Measurements from ENCODE around the gene OR8A1.

OR8A1 gene

DNA sequence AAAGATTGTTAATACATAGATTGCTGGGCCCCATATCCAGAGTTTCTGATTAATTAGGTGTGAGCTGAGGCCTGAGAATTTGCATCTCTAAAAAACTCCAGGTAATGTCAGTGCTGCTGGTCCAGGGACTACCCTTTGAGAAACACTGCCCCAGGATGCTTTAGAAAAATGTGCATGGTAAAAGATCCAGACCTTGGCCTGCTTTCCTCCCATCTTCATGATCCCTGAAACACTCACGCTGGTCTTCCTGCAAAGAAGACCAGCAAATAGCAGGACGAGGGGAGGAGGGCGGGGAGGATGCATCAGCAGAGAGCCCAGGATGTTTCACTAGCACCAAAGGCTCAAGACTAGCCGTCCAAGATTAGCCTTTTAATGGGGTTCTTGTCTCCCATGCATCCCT is at the start of gene OR8A1:
OR8A1 (plus strand) TSS at position 301 of the 400 bp plus-strand sequence. CDS start 123 bp downstream, outside the sequence.
- DNase-seq (ENCODE audit: low read depth) = no peak

DNA sequence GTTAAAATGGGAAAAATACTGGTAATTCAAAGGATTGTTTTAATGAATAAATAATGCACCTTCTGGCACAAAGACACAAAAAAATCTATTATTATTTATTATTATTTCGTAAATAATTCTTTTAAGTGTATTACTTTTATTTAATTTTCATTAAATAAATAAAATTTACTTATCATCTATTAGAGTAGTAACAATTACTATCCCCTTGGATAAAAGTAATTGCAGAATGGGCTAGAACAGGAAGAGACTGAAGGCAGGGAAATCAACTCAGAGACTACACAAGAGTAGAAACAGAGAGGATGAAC is 49.3 kb upstream of the OR8A1 start:
- no peak for DNase-seq (ENCODE audit: low read depth)

DNA sequence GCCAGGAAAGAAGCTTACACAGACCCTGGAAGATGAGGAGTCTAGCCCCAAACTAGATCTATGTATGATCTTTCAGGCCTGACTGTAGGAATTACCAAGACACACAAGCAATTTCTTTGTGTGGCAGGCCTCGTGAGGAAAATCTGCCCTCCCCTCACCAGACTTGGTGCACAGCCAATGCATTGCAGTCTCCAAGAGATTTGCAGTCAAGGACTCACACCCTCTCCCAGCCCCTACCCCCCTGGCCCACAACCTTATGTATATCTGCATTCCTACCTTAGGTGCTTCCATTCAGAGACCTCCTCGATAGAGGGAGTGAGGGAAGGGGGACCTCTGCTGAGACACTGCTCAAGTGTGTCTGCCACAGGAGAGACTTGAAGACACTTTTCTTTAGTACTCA is 36.2 kb upstream of the OR8A1 start:
- DNase-seq (ENCODE audit: low read depth) = no peak

DNA sequence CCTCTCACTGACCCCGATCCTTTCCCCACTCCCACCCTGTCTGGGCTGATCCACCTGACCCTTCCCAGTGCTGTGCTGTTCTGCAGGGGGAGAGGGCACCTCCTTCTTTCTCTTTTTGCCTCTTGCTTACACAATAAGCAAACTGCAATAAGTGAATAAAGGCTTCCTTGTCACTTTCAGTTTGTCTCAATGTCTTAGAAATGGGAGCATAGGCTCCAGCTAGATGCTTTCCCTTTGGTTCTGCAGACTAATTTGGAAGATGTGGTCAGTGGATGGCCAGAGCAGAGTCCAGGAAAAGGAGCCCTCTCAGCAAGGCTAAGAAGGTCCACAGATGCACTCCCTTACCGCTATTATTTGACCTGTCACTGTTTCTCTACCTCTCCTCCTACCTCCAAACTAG is 35.7 kb upstream of the OR8A1 start:
- no peak for DNase-seq (ENCODE audit: low read depth)

DNA sequence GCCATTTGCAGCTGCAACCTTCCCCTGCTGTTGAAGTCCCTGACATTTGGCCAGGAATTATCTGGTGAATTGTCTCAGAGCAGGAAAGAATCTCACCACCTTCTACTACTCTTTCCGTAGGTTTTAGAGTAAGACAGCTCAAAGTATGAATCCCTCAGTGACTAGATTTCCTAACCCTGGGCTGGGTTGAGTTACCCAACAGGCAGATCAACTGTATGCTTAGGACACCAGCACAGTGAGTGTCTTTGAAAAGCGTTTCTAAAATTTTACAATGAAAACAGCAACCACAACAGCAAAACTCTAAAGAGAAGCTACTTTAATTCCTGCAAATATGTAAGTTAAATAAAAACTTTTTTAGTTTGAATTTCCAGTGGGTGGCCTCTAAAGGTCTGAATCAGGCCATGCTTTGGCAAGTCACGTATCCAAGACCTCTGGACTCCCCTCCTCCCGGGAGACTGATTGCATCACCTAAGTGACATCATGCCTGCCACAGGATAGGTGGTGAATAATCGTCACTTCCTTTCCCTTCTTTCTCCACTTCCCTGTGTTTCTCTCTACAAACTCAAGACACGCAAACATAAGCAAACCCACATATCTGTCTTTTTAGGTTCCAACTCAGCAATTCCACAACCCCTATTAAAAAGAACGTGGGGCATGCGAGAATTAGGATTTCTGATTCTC is 34.1 kb upstream of the OR8A1 start:
- DNase-seq (ENCODE audit: low read depth) = no peak

DNA sequence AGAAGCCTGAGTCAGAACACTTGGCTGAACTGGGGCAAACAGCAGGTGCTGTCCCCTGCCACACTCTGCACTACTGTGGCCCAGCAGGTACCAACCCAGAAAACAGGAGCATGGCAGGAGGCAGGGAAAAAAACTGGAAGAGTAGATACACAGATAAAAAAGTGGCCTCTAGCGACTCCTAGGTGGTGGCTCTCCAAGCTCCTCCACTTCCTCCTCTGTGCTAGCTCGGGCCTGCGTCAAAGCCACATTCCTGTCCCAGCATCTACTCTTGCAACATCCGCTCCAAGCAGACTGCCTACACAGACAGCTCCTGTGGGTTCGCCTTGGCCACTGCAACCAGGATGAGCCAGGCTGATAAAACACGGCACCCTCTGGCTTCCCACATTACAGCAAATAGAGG is 33.3 kb upstream of the OR8A1 start:
- no peak for DNase-seq (ENCODE audit: low read depth)

DNA sequence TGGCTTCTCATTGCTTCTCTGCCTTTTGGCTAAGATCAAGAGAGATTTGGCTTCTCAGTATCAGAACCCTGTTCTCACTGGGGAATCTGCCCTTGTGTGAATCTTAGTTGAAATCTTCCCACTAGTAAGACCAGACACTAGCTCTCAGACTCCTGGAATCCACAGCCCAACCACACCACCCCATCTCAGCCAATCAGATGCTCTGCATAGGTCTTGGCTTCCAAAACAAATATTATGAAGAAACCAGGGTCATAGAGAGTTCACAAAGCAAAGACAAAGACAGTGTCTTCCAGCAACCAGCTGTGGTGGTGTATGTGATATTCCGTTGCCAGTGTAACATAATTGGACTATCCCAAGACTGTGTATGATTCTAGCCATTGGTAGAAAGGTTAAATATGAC is 31.8 kb upstream of the OR8A1 start:
- no peak for DNase-seq (ENCODE audit: low read depth)

DNA sequence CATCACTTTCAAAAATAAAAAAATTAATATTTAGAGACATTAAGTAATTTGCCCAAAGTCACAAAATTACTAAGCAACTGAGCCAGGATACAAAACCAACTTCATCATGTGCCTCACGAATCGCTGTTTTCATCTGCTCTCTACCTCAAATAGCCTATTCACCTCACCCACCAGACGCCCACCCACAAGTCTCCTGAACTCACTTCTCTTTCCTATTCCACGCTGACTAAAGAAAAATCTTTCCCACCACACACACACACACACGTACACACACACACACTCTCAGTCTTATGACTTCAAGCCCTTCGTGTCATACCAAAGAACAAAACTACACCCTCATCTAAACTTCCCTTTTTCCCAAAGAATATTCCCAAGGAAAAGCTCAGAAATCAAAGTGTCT is 28.6 kb upstream of the OR8A1 start:
- DNase-seq (ENCODE audit: low read depth) = no peak

DNA sequence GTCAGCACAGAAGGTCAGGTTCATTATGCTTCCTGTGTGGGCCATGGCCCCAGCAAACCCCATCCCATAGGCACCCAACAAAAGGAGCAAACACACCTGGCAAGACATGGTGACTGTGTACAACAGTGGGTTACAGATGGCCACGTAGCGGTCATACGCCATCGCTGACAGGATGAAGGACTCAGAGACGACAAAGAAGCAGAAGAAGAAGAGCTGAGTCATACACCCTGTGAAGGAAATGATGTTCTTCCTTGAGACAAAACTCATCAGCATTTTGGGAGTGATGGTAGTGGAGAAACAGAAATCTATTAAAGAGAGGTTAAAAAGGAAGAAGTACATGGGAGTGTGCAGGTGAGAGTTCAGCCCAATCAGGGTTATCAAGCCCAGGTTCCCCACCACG is 26.7 kb upstream of the OR8A1 start:
- no peak for DNase-seq (ENCODE audit: low read depth)

DNA sequence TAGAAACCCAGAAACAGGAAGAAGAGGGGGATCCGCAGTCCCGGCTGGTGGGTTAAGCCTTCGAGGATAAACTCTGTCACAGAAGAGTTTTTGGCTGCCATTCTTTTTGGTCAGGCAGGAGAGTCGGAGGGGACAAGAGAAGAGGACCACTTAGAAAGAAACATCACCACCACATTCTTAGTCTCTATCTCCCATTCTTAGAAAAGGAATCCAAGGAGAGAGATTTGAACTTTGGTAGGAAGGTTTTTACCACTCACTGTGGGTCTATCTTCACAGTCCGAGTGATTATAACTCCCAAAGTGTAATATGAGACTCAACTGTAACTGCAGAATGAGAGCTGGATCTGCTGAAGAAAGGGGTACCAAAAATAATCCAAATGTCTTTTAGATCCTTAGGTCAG is 26.2 kb upstream of the OR8A1 start, which contains the start of gene OR8B12:
OR8B12 (minus strand) TSS at position 101 of the 400 bp plus-strand sequence; CDS start at position 101, 0 bp downstream.
- DNase-seq (ENCODE audit: low read depth) = no peak

DNA sequence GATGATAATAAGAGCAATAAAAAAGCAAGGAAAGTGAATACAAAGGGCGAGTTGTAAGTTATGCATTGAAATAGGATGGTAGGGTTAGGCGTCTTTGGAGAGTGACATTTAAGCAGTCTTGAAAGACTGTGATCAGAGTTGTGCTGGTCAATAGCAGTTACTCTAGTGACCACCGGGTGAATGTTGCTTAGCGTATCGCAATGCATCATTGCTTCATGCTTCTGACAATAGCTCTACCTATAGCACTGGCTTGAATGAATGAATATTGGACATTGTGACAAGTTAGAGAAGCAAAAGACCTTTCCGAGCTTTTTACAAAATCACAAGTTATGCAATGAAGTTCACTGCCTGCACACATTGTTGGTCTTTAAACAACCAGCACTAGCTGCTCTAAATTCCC is 18.6 kb upstream of the OR8A1 start:
- DNase-seq (ENCODE audit: low read depth) = no peak

DNA sequence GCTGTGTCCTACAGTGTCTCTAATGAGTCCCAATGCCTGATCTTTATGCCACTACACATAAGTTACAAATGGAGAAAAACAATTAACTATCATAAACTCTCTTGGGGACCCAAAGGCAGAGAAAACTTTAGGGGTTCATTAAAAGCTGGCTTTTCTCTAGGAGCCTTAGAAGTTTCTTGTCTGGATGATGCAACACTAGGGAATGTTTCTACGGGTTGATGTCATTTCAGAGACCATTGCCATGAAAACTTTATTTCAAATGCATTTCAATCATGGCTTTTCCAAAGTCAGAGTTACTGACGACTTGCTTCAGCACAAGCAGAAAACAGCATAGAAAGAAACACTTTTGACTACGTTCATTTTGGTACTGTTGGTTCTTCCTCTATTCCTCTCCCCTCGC is 17.8 kb upstream of the OR8A1 start:
- DNase-seq (ENCODE audit: low read depth) = no peak

DNA sequence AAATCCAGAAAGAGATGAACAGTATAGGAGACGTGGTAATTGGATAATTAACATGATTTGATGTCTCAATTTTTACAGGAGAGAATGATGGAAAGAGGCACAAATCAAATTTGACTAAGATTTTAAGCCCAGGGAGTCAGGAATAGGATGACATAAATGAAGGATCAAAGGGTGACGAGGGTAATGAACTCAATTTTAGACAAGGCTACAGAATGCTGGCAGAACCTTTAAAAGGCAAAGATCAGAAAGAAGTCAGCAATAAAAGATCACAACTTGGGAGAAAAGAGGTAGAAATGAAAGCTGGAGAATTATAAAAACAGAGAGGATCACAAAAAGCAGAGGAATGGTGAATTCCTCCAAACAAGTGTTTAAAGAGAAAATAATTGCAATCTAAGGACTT is 13.0 kb upstream of the OR8A1 start:
- DNase-seq (ENCODE audit: low read depth) = no peak

DNA sequence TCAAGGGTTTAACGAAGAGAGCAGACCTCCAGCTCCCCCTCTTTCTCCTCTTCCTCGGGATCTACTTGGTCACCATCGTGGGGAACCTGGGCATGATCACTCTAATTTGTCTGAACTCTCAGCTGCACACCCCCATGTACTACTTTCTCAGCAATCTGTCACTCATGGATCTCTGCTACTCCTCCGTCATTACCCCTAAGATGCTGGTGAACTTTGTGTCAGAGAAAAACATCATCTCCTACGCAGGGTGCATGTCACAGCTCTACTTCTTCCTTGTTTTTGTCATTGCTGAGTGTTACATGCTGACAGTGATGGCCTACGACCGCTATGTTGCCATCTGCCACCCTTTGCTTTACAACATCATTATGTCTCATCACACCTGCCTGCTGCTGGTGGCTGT is 363 bp downstream of the OR8A1 start:
- no peak for DNase-seq (ENCODE audit: low read depth)

DNA sequence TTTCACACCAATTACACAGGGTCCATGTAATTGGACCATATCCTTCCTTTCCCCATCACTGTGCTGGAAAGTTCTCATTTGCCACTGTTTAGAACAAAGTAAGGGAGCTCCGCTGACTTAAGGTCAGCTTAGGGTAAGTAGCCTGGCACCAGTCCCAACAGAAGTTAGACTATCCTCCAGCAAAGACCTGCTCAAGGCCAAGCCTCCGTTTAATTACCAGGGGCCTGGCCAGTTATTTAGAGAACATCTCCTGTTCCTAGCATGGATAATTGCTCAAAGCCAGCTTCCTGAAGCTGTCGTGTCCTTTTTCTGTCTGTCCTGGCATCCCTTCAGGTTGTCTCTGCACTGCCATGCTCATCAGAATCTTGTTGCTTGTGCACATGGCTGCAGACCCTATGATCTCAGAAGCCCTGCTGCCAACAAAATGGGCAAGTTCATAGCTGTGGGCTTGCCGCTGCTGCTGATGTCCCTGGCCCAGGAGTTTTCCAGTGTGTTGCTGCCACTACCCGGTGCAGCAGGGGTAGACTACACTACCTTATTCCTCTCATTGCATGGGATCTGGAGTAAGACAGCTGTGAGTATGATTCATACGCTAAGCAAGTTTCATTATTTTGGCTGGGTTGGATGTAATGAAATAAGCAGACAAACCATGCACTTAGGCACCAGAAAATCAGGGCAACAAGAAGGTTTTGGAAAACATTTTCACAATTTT is 8.1 kb downstream of the OR8A1 start:
- no peak for DNase-seq (ENCODE audit: low read depth)

DNA sequence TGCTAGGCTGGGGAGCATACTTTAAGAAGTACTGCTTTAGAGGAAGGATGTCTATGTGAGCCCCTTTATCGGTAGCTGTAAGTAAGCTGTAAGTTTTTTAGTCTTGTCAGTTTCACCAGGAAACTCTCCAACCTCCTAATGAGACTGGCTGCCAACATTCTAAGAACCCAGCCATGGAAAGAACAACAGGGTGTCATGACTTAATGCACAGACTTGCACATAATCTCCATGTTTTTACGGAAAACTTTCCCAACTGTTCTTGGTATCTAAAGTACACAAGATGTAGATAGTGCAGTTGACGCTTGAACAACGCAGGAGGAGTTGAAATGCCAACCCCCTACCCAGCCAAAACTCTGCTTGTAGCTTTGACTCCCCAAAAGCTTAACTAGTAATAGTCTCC is 9.0 kb downstream of the OR8A1 start:
- no peak for DNase-seq (ENCODE audit: low read depth)

DNA sequence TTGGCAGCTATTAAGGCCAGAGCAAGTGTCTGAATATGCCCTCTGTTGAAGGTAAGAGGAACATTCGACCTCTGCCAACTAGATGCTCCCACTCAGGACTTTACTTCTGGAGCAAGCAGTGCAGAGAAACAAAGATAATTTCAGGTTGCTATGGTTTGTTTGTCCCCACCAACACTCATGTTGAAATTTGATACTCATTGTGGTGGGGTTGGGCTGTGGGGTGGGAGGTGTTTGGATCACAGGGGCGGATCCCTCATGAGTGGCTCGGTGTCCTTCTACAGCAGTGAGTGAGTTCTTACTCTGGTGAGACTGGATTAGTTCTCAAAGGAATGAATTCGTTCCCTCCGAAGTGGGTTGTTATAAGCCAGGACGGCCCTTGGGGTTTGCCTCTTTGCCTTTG is 12.0 kb downstream of the OR8A1 start:
- no peak for DNase-seq (ENCODE audit: low read depth)

DNA sequence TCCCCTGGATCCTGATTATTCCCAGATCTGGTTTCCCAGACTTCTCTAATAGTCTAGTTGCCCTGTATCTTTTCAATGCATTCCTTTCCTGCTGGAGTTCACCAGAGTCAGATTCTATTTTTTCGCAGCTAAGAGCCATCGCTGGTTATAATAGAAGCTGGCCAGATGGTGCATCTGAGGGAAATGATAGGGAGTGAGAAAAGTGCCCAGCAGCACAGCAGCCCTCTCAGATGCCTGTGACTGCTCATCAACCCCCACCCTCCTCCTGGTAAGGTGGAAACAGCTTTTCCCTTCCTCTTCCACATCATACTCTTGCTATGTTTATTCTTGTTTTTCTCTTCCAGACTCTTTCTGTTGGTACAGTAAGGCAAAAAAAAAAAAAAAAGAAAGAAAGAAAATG is 12.8 kb downstream of the OR8A1 start:
- no peak for DNase-seq (ENCODE audit: low read depth)

DNA sequence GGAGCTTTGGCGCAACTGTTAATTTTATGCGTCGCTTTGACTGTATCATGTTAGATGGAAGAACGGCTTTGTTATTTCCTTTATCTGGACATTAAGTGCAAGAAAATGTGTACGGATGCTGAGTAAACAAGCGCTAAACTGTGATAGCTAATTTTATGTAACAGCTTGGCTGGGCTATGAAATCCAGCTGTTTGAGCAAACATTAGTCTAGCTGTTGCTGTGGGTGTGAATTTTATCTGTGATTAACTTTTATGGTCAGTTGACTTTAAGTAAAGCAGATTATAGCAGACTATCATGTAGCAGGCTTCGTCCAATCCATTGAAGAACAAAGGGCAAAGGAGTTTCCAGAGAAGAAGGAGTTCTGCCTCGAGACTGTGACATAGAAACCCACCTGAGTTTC is 14.0 kb downstream of the OR8A1 start:
- DNase-seq (ENCODE audit: low read depth) = no peak

DNA sequence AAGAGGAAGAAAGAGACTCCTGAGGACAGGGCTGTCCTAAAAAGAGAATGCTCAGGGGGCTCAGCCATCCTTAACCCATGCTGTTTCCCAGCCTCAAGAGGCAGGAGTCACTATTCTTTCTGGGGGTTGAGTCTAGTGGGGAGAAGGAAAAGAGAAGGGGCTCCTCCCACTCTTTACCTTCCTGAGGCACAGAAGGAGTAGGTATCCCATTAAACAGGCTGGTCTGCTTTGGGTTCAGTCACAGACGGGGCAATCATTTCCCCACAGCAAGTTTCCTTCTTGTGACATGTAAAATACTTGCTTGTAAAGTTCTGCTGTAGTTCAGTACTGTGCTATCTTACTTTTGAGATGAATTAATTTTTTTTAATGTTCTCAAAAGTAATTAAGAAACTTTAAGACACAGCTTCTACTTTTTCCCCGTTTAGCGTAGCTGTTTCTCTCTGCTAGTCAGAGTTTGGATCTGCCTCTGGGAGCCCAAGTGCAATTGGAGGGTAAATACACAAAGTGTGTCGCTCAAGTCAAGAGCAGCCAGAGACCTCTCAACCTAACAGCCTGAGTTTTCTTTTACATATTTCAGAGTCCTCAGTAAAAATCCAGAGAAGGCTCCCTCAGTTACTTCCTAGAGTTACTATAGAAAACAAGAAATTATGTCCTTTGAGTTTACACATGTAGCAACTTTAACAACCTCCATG is 15.0 kb downstream of the OR8A1 start:
- DNase-seq (ENCODE audit: low read depth) = no peak

DNA sequence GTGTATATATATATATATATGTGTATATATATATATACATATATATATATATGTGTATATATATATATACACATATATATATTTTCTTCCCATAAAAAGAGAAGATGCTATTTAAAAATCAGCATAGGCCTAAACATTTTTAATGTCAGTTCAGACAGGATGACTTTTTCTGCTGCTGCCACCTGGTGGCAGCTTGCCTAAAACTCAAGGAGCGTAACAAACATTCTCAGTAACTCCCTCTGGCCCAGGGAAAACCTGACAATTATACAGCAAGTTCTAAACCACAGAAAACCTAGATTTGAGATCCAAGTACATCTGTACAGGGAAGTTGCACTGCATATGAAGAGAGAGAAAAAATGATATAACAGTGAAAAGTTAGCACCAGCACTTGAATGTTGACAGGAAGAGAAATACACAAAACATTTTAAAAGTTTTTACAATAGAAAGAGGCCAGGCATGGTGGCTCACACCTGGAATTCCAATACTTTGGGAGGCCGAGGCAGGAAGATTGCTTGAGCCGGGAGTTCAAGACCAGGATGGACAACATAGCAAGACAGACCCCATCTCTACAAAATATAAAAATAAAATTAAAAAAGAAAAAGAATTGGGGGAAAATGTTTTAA is 16.6 kb downstream of the OR8A1 start:
- DNase-seq (ENCODE audit: low read depth) = no peak

DNA sequence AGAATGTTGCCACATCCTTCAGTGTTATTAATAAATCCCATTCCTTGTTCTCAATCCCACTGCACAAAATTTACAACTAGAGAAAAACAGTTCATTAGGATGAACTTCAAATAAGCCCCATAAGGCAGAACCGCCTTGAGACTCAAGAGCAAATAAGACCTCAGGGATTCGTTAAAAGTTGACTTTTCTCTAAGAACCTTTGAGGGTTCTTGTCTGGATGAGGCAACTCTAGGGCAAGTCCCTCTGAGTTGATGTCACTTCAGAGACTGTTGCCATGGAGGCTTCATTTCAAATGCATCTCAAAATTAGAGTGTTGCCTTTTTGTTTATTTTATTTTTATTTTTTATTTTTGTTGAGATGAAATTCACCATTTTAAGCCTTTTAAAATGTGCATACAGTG is 21.6 kb downstream of the OR8A1 start:
- DNase-seq (ENCODE audit: low read depth) = no peak

DNA sequence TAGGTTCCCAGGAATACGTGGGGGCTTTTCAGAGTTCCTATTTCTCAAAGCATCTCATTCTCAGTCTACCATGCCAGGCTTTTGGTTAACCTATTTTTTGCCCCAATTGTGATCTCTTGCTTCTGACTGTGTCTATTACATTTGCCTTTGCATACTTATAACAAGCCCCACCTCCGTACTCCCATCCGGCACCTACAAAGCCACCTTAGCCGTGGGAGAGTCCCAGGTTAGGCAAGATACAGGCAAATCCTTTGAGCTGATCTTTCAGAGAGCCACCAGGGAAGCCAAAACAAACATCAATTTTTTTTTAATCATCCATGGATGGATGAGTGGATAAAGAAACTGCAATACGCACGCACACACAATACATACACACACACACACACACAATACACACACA is 22.8 kb downstream of the OR8A1 start:
- no peak for DNase-seq (ENCODE audit: low read depth)
